LNCaP clone FGC (cell line): ENCODE measurements around the gene PRRG4.
"Not testable (repeated sequence)": the region's sequence is repeated elsewhere in the genome, so short reads cannot be mapped to it uniquely, and the experiment has no call there.

Experiments
- DNase-seq: peaks from one replicate; pipeline ENCODE4 v3.0.0-alpha.2; 2011; ENCODE audit warnings: low read depth
- H3K4me3 ChIP-seq: 2 replicates; pipeline ENCODE4 v1.5.1; 2011; ENCODE audit warnings: mild to moderate bottlenecking, low read depth, low read length, control low read depth
- CTCF ChIP-seq: IDR thresholded peaks from 2 replicates; pipeline ENCODE4 v1.5.1; 2012; ENCODE audit warnings: mild to moderate bottlenecking; ENCODE audit not compliant: control insufficient read depth, insufficient read depth; ENCODE audit errors: extremely low read depth

The PRRG4 gene

GRCh38 chr11:32858731-32859130 is 29.0 kb downstream of the PRRG4 start:
- TF ChIP-seq CTCF = no peak
- no peak overlapping the region for H3K4me3 ChIP-seq
- no peak for DNase-seq

GRCh38 chr11:32861850-32862577 is 32.3 kb downstream of the PRRG4 start:
- H3K4me3 ChIP-seq = no peak overlapping the region
- DNase-seq = no peak
- no peak for TF ChIP-seq CTCF

GRCh38 chr11:32864555-32864954 is 34.8 kb downstream of the PRRG4 start:
- H3K4me3 ChIP-seq = no peak overlapping the region
- no peak for TF ChIP-seq CTCF
- DNase-seq = no peak

GRCh38 chr11:32868752-32869151 is 39.0 kb downstream of the PRRG4 start:
- H3K4me3 ChIP-seq, DNase-seq: not testable (repeated sequence)

- DNase-seq = no peak
- H3K4me3 ChIP-seq = no peak overlapping the region
- no peak for TF ChIP-seq CTCF
Measured at GRCh38 chr11:32870676-32871075, 40.9 kb downstream of the PRRG4 start.

GRCh38 chr11:32874132-32874531 is 44.4 kb downstream of the PRRG4 start:
- H3K4me3 ChIP-seq = no peak overlapping the region
- TF ChIP-seq CTCF = no peak
- DNase-seq = no peak

- no peak for TF ChIP-seq CTCF
- DNase-seq = no peak
Measured at GRCh38 chr11:32881286-32881685, 51.6 kb downstream of the PRRG4 start.

GRCh38 chr11:32883421-32883820 is 53.7 kb downstream of the PRRG4 start:
- no peak overlapping the region for H3K4me3 ChIP-seq
- no peak for DNase-seq
- TF ChIP-seq CTCF = no peak

More at GRCh38 chr11:32881286-32881685, 51.6 kb downstream of the PRRG4 start:
- no peak overlapping the region for H3K4me3 ChIP-seq
